H1 (cell line): ENCODE measurements around the gene DCN. TPM values are rescaled to one million over a fixed set of nuclear protein-coding genes. Genes with fewer than 3 reads are reported as not detected.

Source experiments
- CTCF ChIA-PET: fragments of 300-600 bp; sonication (Branson Sonifier 250); formaldehyde crosslinking; loops from one replicate; lab custom pipeline; 2021; ENCODE audit not compliant: partially characterized antibody; lab: Charles Lee
- POLR2A ChIA-PET: fragments of 300-600 bp; sonication (Branson Sonifier 250); formaldehyde crosslinking; loops from one replicate; lab custom pipeline; 2021; ENCODE audit warnings: inconsistent platforms; ENCODE audit not compliant: partially characterized antibody; lab: Charles Lee
- DNase-seq, 2 experiments: peaks; one replicate each; pipeline versions ENCODE4 v3.0.0 to v3.0.0-alpha.2; 2010 to 2022; ENCODE audit warnings: low spot score in 2 of 2, low read depth in 1 of 2, mixed read lengths in 1 of 2
- FAIRE-seq: peaks from 2 replicates; lab custom pipeline; 2011; peaks lifted over from hg19 to GRCh38; lab: Jason Lieb, UNC
- H2AFZ ChIP-seq: 2 replicates; pipeline ENCODE4 v1.8.1; 2012; ENCODE audit warnings: low read length, inconsistent platforms
- H2AK5ac ChIP-seq: 2 replicates; pipeline ENCODE4 v1.6.1; 2013; ENCODE audit warnings: low read depth, low read length
- H2BK120ac ChIP-seq: replicated peaks from 2 replicates; pipeline ENCODE3; 2013; ENCODE audit warnings: low read depth, low read length, inconsistent platforms
- H2BK12ac ChIP-seq: 2 replicates; pipeline ENCODE4 v1.6.1; 2013; ENCODE audit warnings: low read depth, low read length
- H2BK15ac ChIP-seq: 2 replicates; pipeline ENCODE4 v1.6.1; 2013; ENCODE audit warnings: low read length
- H2BK20ac ChIP-seq: 2 replicates; pipeline ENCODE4 v1.6.1; 2013; ENCODE audit warnings: low read length
- H2BK5ac ChIP-seq: 2 replicates; pipeline ENCODE4 v1.6.1; 2013; ENCODE audit warnings: low read depth, low read length
- H3K14ac ChIP-seq: 2 replicates; pipeline ENCODE4 v1.6.1; 2013; ENCODE audit warnings: inconsistent platforms; ENCODE audit not compliant: insufficient read length
- H3K18ac ChIP-seq: 2 replicates; pipeline ENCODE4 v1.6.1; 2013; ENCODE audit warnings: low read length; ENCODE audit errors: extremely low read depth
- H3K23ac ChIP-seq: 2 replicates; pipeline ENCODE4 v1.6.1; 2013; ENCODE audit warnings: inconsistent platforms; ENCODE audit not compliant: insufficient read length
- H3K23me2 ChIP-seq: 2 replicates; pipeline ENCODE4 v1.6.1; 2013; ENCODE audit warnings: low read depth, low read length
- H3K27ac ChIP-seq: 2 replicates; pipeline ENCODE4 v1.6.1; 2011; ENCODE audit warnings: low read depth, low read length, inconsistent platforms
- H3K27me3 ChIP-seq, 4 experiments: replicated peaks in 1 of 4; 1 replicate in 1 of 4; 2 replicates in 3 of 4; pipeline versions ENCODE4 v1.6.1 to v1.8.1; 2011 to 2013; ENCODE audit warnings: low read length in 3 of 4, mild to moderate bottlenecking in 3 of 4, inconsistent platforms in 2 of 4, mixed read lengths in 2 of 4, moderate library complexity in 1 of 4; ENCODE audit not compliant: control insufficient read depth in 3 of 4, insufficient read depth in 3 of 4; ENCODE audit errors: extremely low read depth in 1 of 4
- H3K36me3 ChIP-seq, 4 experiments: 2 replicates each; pipeline versions ENCODE4 v1.6.1 to v1.8.1; 2011 to 2013; ENCODE audit warnings: mild to moderate bottlenecking in 4 of 4, low read length in 3 of 4, moderate library complexity in 2 of 4, control low read depth in 1 of 4, inconsistent platforms in 1 of 4; ENCODE audit not compliant: insufficient read depth in 4 of 4, control insufficient read depth in 2 of 4
- H3K4ac ChIP-seq: replicated peaks from 2 replicates; pipeline ENCODE3; 2013; ENCODE audit warnings: low read length, low read depth, mixed read lengths, inconsistent platforms; ENCODE audit not compliant: insufficient read length
- H3K4me1 ChIP-seq, 4 experiments: replicated peaks in 1 of 4; 1 replicate in 1 of 4; 2 replicates in 3 of 4; pipeline versions ENCODE4 v1.6.1 to v1.8.1; 2011 to 2013; ENCODE audit warnings: low read length in 3 of 4, inconsistent platforms in 2 of 4, mixed read lengths in 1 of 4; ENCODE audit not compliant: insufficient read depth in 4 of 4, control insufficient read depth in 3 of 4
- H3K4me2 ChIP-seq, 2 experiments: 2 replicates each; pipeline versions ENCODE4 v1.6.1 to v1.8.1; 2011 to 2013; ENCODE audit warnings: low read depth in 2 of 2, low read length in 2 of 2, control low read depth in 1 of 2, inconsistent platforms in 1 of 2, mild to moderate bottlenecking in 1 of 2; ENCODE audit not compliant: insufficient read depth in 1 of 2
- H3K4me3 ChIP-seq, 4 experiments: fragments of 200-600, 300-600 bp in 1 of 4; sonication (generic), shearing (Covaris generic), sonication (Bioruptor Twin) in 1 of 4; 2 replicates each; pipeline versions ENCODE4 v1.5.1 to v1.8.1; 2011 to 2016; ENCODE audit warnings: low read length in 4 of 4, low read depth in 3 of 4, control low read depth in 2 of 4, inconsistent platforms in 2 of 4, mild to moderate bottlenecking in 2 of 4, mixed read lengths in 1 of 4, moderate library complexity in 1 of 4; ENCODE audit not compliant: insufficient read depth in 2 of 4; ENCODE audit errors: extremely low read depth in 1 of 4
- H3K56ac ChIP-seq: replicated peaks from 2 replicates; pipeline ENCODE3; 2013; ENCODE audit warnings: low read depth, mild to moderate bottlenecking, mixed read lengths, low read length, inconsistent platforms; ENCODE audit not compliant: insufficient read length
- H3K79me1 ChIP-seq: 2 replicates; pipeline ENCODE4 v1.6.1; 2013; ENCODE audit warnings: low read depth, low read length, control low read depth
- H3K79me2 ChIP-seq, 2 experiments: 2 replicates each; pipeline versions ENCODE4 v1.6.1 to v1.8.1; 2012 to 2013; ENCODE audit warnings: low read length in 2 of 2, mild to moderate bottlenecking in 2 of 2, inconsistent platforms in 1 of 2; ENCODE audit not compliant: insufficient read depth in 2 of 2, control insufficient read depth in 1 of 2
- H3K9ac ChIP-seq, 4 experiments: replicated peaks in 1 of 4; 1 replicate in 1 of 4; 2 replicates in 3 of 4; pipeline versions ENCODE4 v1.6.1 to v1.8.1; 2011 to 2013; ENCODE audit warnings: low read depth in 3 of 4, low read length in 3 of 4, control low read depth in 2 of 4, mild to moderate bottlenecking in 2 of 4, moderate library complexity in 2 of 4, inconsistent platforms in 1 of 4; ENCODE audit errors: extremely low read depth in 1 of 4
- H3K9me3 ChIP-seq, 2 experiments: 2 replicates each; pipeline versions ENCODE4 v1.6.1 to v1.8.1; 2012 to 2013; ENCODE audit warnings: mild to moderate bottlenecking in 2 of 2, moderate library complexity in 2 of 2, control low read depth in 1 of 2, inconsistent platforms in 1 of 2, low read depth in 1 of 2, low read length in 1 of 2, mixed read lengths in 1 of 2; ENCODE audit not compliant: insufficient read depth in 2 of 2
- H4K20me1 ChIP-seq, 2 experiments: replicated peaks in 1 of 2; 2 replicates each; pipeline versions ENCODE3 to v1.8.1; 2011 to 2013; ENCODE audit warnings: inconsistent platforms in 2 of 2, low read length in 2 of 2, mild to moderate bottlenecking in 1 of 2; ENCODE audit not compliant: insufficient read depth in 2 of 2, control insufficient read depth in 1 of 2
- H4K5ac ChIP-seq: 2 replicates; pipeline ENCODE4 v1.6.1; 2013; ENCODE audit warnings: low read length, low read depth, mixed read lengths, inconsistent platforms; ENCODE audit not compliant: insufficient read length
- H4K8ac ChIP-seq: 2 replicates; pipeline ENCODE4 v1.8.0; 2013; ENCODE audit warnings: mild to moderate bottlenecking, moderate library complexity, low read length, inconsistent platforms; ENCODE audit not compliant: insufficient read depth; ENCODE audit errors: extremely low read depth
- H4K91ac ChIP-seq: replicated peaks from 2 replicates; pipeline ENCODE3; 2013; ENCODE audit warnings: low read length, mixed read lengths, inconsistent platforms; ENCODE audit not compliant: insufficient read length
- BACH1 ChIP-seq: IDR thresholded peaks from 2 replicates; pipeline ENCODE4 v1.6.1; 2012; ENCODE audit warnings: low read length, improper control_type of control experiment
- CHD2 ChIP-seq: IDR thresholded peaks from 2 replicates; pipeline ENCODE4 v1.6.1; 2012; ENCODE audit warnings: low read length, improper control_type of control experiment
- CREB1 ChIP-seq: IDR thresholded peaks from 2 replicates; pipeline ENCODE4 v1.6.1; 2012; ENCODE audit warnings: inconsistent platforms
- EP300 ChIP-seq, 2 experiments: IDR thresholded peaks; 1 replicate in 1 of 2; 2 replicates in 1 of 2; pipeline ENCODE4 v1.6.1; 2011 to 2012; ENCODE audit warnings: low read depth in 2 of 2, low read length in 2 of 2, mild to moderate bottlenecking in 2 of 2, borderline replicate concordance in 1 of 2, inconsistent platforms in 1 of 2, moderate library complexity in 1 of 2
- GABPA ChIP-seq: IDR thresholded peaks from 2 replicates; pipeline ENCODE4 v1.6.1; 2011; ENCODE audit warnings: mild to moderate bottlenecking, low read length, moderate library complexity, borderline replicate concordance; ENCODE audit not compliant: insufficient read depth
- GTF2F1 ChIP-seq: IDR thresholded peaks from 2 replicates; pipeline ENCODE4 v1.6.1; 2012; ENCODE audit warnings: low read depth, low read length, improper control_type of control experiment, borderline replicate concordance
- KDM1A ChIP-seq: fragments of 200-600, 300-600 bp; sonication (generic); IDR thresholded peaks from 2 replicates; pipeline ENCODE4 v1.7.1; 2016; ENCODE audit warnings: mild to moderate bottlenecking, low read length, borderline replicate concordance
- PHF8 ChIP-seq: fragments of 200-600 bp; sonication (generic); conservative IDR thresholded peaks from 2 replicates; pipeline ENCODE4 v1.7.1; 2012; ENCODE audit warnings: low read depth, mild to moderate bottlenecking, inconsistent platforms, low read length, moderate library complexity
- POLR2A ChIP-seq, 2 experiments: IDR thresholded peaks; 1 replicate in 1 of 2; 2 replicates in 1 of 2; pipeline ENCODE4 v1.6.1; 2011; ENCODE audit warnings: low read depth in 2 of 2, low read length in 2 of 2, mild to moderate bottlenecking in 2 of 2; ENCODE audit errors: control extremely low read depth in 1 of 2
- RAD21 ChIP-seq, 2 experiments: IDR thresholded peaks in 1 of 2; conservative IDR thresholded peaks in 1 of 2; 2 replicates each; pipeline ENCODE4 v1.6.1; 2011; ENCODE audit warnings: low read depth in 2 of 2, low read length in 2 of 2, improper control_type of control experiment in 1 of 2, inconsistent platforms in 1 of 2, mild to moderate bottlenecking in 1 of 2, moderate library complexity in 1 of 2
- RBBP5 ChIP-seq: IDR thresholded peaks from 2 replicates; pipeline ENCODE4 v1.7.1; 2012; ENCODE audit warnings: low read depth, mild to moderate bottlenecking, inconsistent platforms, low read length, moderate library complexity, borderline replicate concordance
- SIRT6 ChIP-seq: IDR thresholded peaks from one replicate; pipeline ENCODE4 v1.7.1; 2012; ENCODE audit warnings: low read length, inconsistent platforms
- SUZ12 ChIP-seq: fragments of 200-600 bp; sonication (generic); IDR thresholded peaks from 2 replicates; pipeline ENCODE4 v1.6.1; 2012; ENCODE audit warnings: mild to moderate bottlenecking, inconsistent platforms, low read length, moderate library complexity, mixed read lengths
- TAF7 ChIP-seq: optimal IDR thresholded peaks from 2 replicates; pipeline ENCODE3; 2011; ENCODE audit warnings: low read depth, mild to moderate bottlenecking, inconsistent platforms, low read length, moderate library complexity, borderline replicate concordance
- TEAD4 ChIP-seq: IDR thresholded peaks from 2 replicates; pipeline ENCODE4 v1.6.1; 2012; ENCODE audit warnings: low read depth, low read length, inconsistent platforms, mixed read lengths
- WGBS, 2 experiments: shearing (Covaris generic) in 1 of 2; methylation state at CpG; one replicate each; pipeline versions ENCODE4 v1.1.6 to v1.1.7; 2013 to 2015; ENCODE audit warnings: low lambda C conversion rate in 2 of 2, mixed read lengths in 2 of 2, inconsistent platforms in 1 of 2, low coverage in 1 of 2, missing lambda C conversion rate in 1 of 2; ENCODE audit not compliant: insufficient replicate concordance in 2 of 2, insufficient coverage in 1 of 2, insufficient read length in 1 of 2; ENCODE audit errors: extremely low coverage in 1 of 2, missing lambda C conversion rate in 1 of 2; 5-methylcytosine and 5-hydroxymethylcytosine counted together
- polyA plus RNA-seq, 7 experiments: library from polyadenylated mRNA; depleted of rRNA in 3 of 7; stranded (reverse) in 5 of 7; unstranded in 2 of 7; fragments of >200 nt in 5 of 7; fragments of 200-250 nt in 2 of 7; gene quantifications; 1 replicate in 5 of 7; 2 replicates in 1 of 7; 4 replicates in 1 of 7; pipeline versions ENCODE4 v1.2.1 to v1.2.3, GENCODE V29; 2011 to 2013; ENCODE audit warnings: missing spikeins in 2 of 7, mixed read lengths in 2 of 7
- total RNA-seq: library from RNA; stranded (reverse); fragmentation: NEBNext Ultra II Directional; extraction: Animal tissue kit (Norgen Biotek cat#: 25700); gene quantifications from 2 replicates; pipeline ENCODE4 v1.2.1, GENCODE V29; 2021

Gene DCN
- total and polyA plus RNA-seq, 2 of the 8 experiments (the other 6 are each of a cell fraction or from before 2014, with no cell fraction given) = not detected

DNA sequence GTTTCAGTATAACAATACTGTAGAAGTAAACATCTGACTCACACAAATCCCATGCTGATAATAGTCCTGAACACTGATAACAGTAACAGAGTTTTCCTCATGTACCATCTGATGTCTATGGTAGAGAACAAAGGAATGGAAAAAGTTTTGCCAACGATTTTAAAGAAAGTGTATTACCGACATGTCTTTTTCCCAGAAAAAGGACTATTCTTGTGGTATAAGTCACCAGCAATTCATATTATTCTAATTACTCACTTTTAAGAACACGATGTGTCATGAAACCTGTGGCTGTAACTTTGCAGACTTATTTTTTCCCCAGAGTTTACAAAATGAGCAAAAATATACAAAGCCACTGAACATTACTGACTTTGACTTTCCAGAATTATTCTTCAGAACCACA lies 40.1 kb upstream of the DCN start:
- no peak overlapping the region for H2AFZ ChIP-seq
- no peak for TF ChIP-seq EP300 (IDR thresholded peaks at IDR 0.05; ENCODE audit: borderline replicate concordance in 1 of 2, low read depth in 2 of 2, low read length in 2 of 2)
- TF ChIP-seq KDM1A = no peak
- no peak for TF ChIP-seq CHD2
- no peak for TF ChIP-seq POLR2A (IDR thresholded peaks at IDR 0.05; ENCODE audit: control extremely low read depth in 1 of 2, low read depth in 2 of 2, low read length in 2 of 2)
- no peak for TF ChIP-seq PHF8
- TF ChIP-seq GTF2F1 = no peak
- TF ChIP-seq BACH1 = no peak
- TF ChIP-seq TEAD4 = no peak
- TF ChIP-seq TAF7 = no peak
- TF ChIP-seq SUZ12 = no peak
- no peak for TF ChIP-seq RAD21 (IDR thresholded peaks at IDR 0.05 in 1 of 2, conservative IDR thresholded peaks at IDR 0.05 in 1 of 2; ENCODE audit: low read depth in 2 of 2, low read length in 2 of 2)
- TF ChIP-seq CREB1 = no peak
- TF ChIP-seq SIRT6 = no peak
- no peak for TF ChIP-seq RBBP5
- TF ChIP-seq GABPA = no peak

More for the DNA sequence above, 40.1 kb upstream of the DCN start:
- H3K79me2 ChIP-seq = no peaks in the 10 kb centered on the region
- H3K4ac ChIP-seq = no peak overlapping the region
- no peaks in the 10 kb centered on the region for H3K23me2 ChIP-seq
- H3K56ac ChIP-seq = no peak overlapping the region
- no peak overlapping the region for H2BK20ac ChIP-seq
- ChIA-PET POLR2A (no interaction called here), CTCF (no interaction called here)
- H3K4me2 ChIP-seq = no peak overlapping the region
- no peak overlapping the region for H2BK120ac ChIP-seq
- no peak overlapping the region for H3K9ac ChIP-seq
- H3K18ac ChIP-seq = no peak overlapping the region
- no peaks in the 10 kb centered on the region for H4K20me1 ChIP-seq
- no peak overlapping the region for H3K27ac ChIP-seq
- H2BK15ac ChIP-seq = no peak overlapping the region
- DNase-seq = no peak
- no peak overlapping the region for H2BK5ac ChIP-seq
- no peak for FAIRE-seq
- H4K5ac ChIP-seq = no peak overlapping the region
- no peaks in the 10 kb centered on the region for H3K4me1 ChIP-seq
- H3K27me3 ChIP-seq = peaks cover 0 to 1% (median 0%) of the 10 kb centered on the region in 4 experiments; a peak in 1 of 7 replicates
- no peak overlapping the region for H3K4me3 ChIP-seq
- H3K79me1 ChIP-seq = no peaks in the 10 kb centered on the region
- no peak overlapping the region for H4K91ac ChIP-seq
- H3K36me3 ChIP-seq = no peaks in the 10 kb centered on the region
- no peak overlapping the region for H3K14ac ChIP-seq
- H3K23ac ChIP-seq = no peak overlapping the region
- no peaks in the 10 kb centered on the region for H3K9me3 ChIP-seq
- no peak overlapping the region for H2BK12ac ChIP-seq
- no peak overlapping the region for H4K8ac ChIP-seq
- no peak overlapping the region for H2AK5ac ChIP-seq
- WGBS, 2 experiments = 87% methylated on average over 3 of the region's 3 CpGs; no CpG with 5 or more reads in 1 of the 2 experiments
